Measurements from ENCODE around the gene LRRC55.

DNA sequence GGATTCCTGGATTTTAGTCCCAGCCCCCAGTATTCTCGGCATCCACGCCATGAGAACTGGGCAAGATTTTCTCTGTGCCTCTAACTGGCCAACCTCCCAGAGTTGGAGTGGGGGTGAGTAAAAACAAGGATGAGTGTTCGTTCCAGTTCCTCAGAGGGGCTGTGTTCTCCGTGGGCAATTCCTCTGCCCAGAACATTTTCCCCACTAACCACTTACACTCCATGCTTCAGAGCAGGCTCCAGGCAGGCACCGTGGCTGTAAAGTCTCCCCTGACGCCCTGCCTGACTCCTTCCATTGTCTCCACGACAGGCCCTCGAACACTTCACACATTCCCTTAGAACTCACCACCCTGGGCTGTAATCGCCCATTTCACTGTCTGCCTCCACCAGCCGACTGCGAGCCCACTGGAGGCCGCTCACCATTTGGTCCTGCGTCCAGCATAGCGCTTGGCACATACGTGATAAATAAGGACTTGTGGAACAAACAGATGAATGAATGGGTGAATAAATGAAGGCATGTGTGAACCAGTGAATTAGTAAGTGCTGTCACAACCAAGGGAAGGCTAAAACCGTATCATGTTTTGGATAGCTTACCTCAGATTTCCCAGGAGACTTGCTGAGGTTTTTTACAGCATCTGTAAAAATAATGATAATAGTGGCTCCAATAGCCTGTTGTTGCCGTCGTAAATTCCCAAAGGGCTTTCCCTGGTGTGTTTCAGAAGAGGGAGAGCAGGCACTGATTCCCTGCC lies 49.2 kb downstream of the LRRC55 start:
- TF ChIP-seq, protein P1, sequence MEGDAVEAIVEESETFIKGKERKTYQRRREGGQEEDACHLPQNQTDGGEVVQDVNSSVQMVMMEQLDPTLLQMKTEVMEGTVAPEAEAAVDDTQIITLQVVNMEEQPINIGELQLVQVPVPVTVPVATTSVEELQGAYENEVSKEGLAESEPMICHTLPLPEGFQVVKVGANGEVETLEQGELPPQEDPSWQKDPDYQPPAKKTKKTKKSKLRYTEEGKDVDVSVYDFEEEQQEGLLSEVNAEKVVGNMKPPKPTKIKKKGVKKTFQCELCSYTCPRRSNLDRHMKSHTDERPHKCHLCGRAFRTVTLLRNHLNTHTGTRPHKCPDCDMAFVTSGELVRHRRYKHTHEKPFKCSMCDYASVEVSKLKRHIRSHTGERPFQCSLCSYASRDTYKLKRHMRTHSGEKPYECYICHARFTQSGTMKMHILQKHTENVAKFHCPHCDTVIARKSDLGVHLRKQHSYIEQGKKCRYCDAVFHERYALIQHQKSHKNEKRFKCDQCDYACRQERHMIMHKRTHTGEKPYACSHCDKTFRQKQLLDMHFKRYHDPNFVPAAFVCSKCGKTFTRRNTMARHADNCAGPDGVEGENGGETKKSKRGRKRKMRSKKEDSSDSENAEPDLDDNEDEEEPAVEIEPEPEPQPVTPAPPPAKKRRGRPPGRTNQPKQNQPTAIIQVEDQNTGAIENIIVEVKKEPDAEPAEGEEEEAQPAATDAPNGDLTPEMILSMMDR (IDR thresholded peaks at IDR 0.05): no peak
- no peak for TF ChIP-seq POLR2A (IDR thresholded peaks at IDR 0.05)
